K562 (cell line): Measurements from ENCODE around the gene SPDYE1. TPM values are rescaled to one million over a fixed set of nuclear protein-coding genes. Genes with fewer than 3 reads are reported as not detected.

ENCODE experiments used
- ADNP ChIP-seq: fragments of 200-800 bp; sonication (Bioruptor generic); IDR thresholded peaks from 2 replicates; pipeline ENCODE4 v1.6.1; 2016; ENCODE audit warnings: missing genetic modification characterization, missing compliant biosample characterization
- ASH1L ChIP-seq: fragments of 450-650 bp; IDR thresholded peaks from 2 replicates; pipeline ENCODE4 v1.6.1; 2018; ENCODE audit warnings: borderline replicate concordance, mild to moderate bottlenecking, low read depth; ENCODE audit not compliant: partially characterized antibody
- CBFB ChIP-seq: sonication (generic); formaldehyde crosslinking; IDR thresholded peaks from 2 replicates; pipeline ENCODE4 v1.4.0; 2020; ENCODE audit warnings: mild to moderate bottlenecking, missing genetic modification reagents
- CBX3 ChIP-seq, 2 experiments: IDR thresholded peaks; 1 replicate in 1 of 2; 2 replicates in 1 of 2; pipeline ENCODE4 v1.6.1; 2012; ENCODE audit warnings: inconsistent platforms in 2 of 2, low read length in 2 of 2, borderline replicate concordance in 1 of 2, control low read depth in 1 of 2
- FOXK2 ChIP-seq, 2 experiments: fragments of 450-650 bp; IDR thresholded peaks in 1 of 2; conservative IDR thresholded peaks in 1 of 2; 2 replicates each; pipeline ENCODE4 v1.6.1; 2016; ENCODE audit warnings: low read depth in 2 of 2, mild to moderate bottlenecking in 1 of 2
- JUN ChIP-seq, 2 experiments: sonication (generic) in 1 of 2; formaldehyde crosslinking in 1 of 2; IDR thresholded peaks; 2 replicates each; pipeline versions ENCODE4 v1.6.1 to v1.8.0; 2012 to 2022; ENCODE audit warnings: borderline replicate concordance in 2 of 2, mild to moderate bottlenecking in 2 of 2, improper control_type of control experiment in 1 of 2, low read depth in 1 of 2, low read length in 1 of 2, missing genetic modification reagents in 1 of 2
- POLR2A ChIP-seq: fragments of 450-650 bp; conservative IDR thresholded peaks from 2 replicates; pipeline ENCODE4 v1.6.1; 2016
- POLR2B ChIP-seq: fragments of 450-650 bp; IDR thresholded peaks from 2 replicates; pipeline ENCODE4 v1.6.1; 2018; ENCODE audit warnings: low read depth; ENCODE audit not compliant: partially characterized antibody
- ZNF584 ChIP-seq: fragments of 200-800 bp; sonication (Bioruptor generic); IDR thresholded peaks from 2 replicates; pipeline ENCODE4 v1.6.1; 2016; ENCODE audit warnings: low read depth, mild to moderate bottlenecking, missing genetic modification characterization, missing compliant biosample characterization
- polyA plus RNA-seq, 8 experiments: library from polyadenylated mRNA; depleted of rRNA in 4 of 8; stranded (reverse) in 5 of 8; unstranded in 3 of 8; fragments of >200 nt; fragmentation: Nextera tagmentation in 2 of 8; fragmentation: Illumina TruSeq in 1 of 8; extraction: Ambion mirVana in 2 of 8; extraction: Trizol in 1 of 8; gene quantifications; 2 replicates each; pipeline versions ENCODE4 v1.2.1 to v1.2.3, GENCODE V29; 2011 to 2014; ENCODE audit warnings: inconsistent platforms in 1 of 8, missing spikeins in 1 of 8
- total RNA-seq, 7 experiments: library from RNA; depleted of rRNA in 6 of 7; stranded (reverse); fragments of >200 nt in 6 of 7; fragmentation: Illumina TruSeq in 2 of 7; extraction: Trizol in 2 of 7; gene quantifications; 2 replicates each; pipeline versions ENCODE4 v1.2.1 to v1.2.3, GENCODE V29; 2011 to 2021; ENCODE audit warnings: low replicate concordance in 1 of 7
- TF ChIP-seq, protein P1 (sequence below): fragments of 450-650 bp; formaldehyde crosslinking; IDR thresholded peaks from 2 replicates; pipeline ENCODE4 v1.4.0; 2020; ENCODE audit warnings: mild to moderate bottlenecking, moderate library complexity
- TF ChIP-seq, protein P2 (sequence below), 2 experiments: fragments of 450-650 bp in 1 of 2; sonication (generic) in 1 of 2; formaldehyde crosslinking in 1 of 2; IDR thresholded peaks; 2 replicates each; pipeline versions ENCODE4 v1.7.1 to v1.9.0; 2016 to 2022; ENCODE audit warnings: inconsistent platforms in 1 of 2, mild to moderate bottlenecking in 1 of 2, missing genetic modification reagents in 1 of 2
- TF ChIP-seq, protein P3 (sequence below), 3 experiments: IDR thresholded peaks in 2 of 3; conservative IDR thresholded peaks in 1 of 3; 2 replicates each; pipeline ENCODE4 v1.5.1; 2011 to 2012; ENCODE audit warnings: low read length in 3 of 3, mild to moderate bottlenecking in 3 of 3, control low read depth in 2 of 3, improper control_type of control experiment in 1 of 3, inconsistent platforms in 1 of 3, low read depth in 1 of 3, mixed read lengths in 1 of 3, moderate library complexity in 1 of 3; ENCODE audit not compliant: insufficient read depth in 2 of 3

Gene SPDYE1
- total and polyA plus RNA-seq, 9 of the 15 experiments (the other 6 are each of a cell fraction or from before 2014, with no cell fraction given) = 0.04 to 0.10 TPM; not detected in 7

DNA sequence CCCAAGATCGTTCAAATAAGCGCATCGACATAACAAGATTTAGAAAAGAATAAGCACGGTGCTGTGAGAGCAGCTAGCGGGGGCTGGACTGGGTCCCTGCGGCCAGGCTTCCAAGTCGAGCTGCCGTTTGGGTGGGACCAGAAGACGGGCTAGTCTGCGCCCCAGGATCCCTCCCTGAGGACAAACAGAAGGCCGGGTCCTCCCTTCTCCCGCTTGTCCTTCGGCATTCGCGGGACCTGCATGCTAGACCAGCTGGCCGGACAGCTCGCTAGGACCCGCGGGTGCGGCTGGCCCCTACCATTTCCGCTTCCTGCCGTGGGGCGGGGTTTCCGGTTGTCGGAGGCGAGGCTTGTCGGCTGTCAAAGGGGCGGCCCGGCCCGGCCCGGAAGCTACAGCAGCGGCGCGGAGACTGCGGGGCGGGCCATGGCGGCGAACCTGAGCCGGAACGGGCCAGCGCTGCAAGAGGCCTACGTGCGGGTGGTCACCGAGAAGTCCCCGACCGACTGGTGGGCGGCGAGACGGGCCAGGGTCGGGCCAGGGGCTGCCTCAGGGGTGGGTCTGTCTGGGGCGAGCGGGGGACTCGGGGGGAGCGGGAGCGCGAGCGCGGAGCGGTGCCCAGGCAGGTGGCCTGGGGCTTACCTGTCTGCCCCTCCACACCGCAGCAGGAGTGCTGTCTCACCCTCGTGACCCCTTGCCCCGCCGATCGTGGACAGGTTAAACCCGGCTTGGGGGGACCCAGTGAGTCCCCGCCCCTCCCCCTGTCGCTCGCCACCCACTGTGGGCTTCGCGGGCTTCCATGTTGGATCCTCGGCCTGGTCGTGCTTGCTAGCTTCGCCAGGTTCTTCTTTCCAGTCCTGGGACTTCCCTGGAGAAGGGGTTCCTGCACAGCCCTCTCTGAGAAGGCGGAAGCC lies 46.9 kb downstream of the SPDYE1 start, which contains the start of gene DBNL (continued):
- TF ChIP-seq, protein P1, sequence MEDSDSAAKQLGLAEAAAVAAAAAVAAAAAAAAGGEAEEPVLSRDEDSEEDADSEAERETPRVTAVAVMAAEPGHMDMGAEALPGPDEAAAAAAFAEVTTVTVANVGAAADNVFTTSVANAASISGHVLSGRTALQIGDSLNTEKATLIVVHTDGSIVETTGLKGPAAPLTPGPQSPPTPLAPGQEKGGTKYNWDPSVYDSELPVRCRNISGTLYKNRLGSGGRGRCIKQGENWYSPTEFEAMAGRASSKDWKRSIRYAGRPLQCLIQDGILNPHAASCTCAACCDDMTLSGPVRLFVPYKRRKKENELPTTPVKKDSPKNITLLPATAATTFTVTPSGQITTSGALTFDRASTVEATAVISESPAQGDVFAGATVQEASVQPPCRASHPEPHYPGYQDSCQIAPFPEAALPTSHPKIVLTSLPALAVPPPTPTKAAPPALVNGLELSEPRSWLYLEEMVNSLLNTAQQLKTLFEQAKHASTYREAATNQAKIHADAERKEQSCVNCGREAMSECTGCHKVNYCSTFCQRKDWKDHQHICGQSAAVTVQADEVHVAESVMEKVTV (CRISPR knock-in tag) = no peak
- TF ChIP-seq, protein P2, sequence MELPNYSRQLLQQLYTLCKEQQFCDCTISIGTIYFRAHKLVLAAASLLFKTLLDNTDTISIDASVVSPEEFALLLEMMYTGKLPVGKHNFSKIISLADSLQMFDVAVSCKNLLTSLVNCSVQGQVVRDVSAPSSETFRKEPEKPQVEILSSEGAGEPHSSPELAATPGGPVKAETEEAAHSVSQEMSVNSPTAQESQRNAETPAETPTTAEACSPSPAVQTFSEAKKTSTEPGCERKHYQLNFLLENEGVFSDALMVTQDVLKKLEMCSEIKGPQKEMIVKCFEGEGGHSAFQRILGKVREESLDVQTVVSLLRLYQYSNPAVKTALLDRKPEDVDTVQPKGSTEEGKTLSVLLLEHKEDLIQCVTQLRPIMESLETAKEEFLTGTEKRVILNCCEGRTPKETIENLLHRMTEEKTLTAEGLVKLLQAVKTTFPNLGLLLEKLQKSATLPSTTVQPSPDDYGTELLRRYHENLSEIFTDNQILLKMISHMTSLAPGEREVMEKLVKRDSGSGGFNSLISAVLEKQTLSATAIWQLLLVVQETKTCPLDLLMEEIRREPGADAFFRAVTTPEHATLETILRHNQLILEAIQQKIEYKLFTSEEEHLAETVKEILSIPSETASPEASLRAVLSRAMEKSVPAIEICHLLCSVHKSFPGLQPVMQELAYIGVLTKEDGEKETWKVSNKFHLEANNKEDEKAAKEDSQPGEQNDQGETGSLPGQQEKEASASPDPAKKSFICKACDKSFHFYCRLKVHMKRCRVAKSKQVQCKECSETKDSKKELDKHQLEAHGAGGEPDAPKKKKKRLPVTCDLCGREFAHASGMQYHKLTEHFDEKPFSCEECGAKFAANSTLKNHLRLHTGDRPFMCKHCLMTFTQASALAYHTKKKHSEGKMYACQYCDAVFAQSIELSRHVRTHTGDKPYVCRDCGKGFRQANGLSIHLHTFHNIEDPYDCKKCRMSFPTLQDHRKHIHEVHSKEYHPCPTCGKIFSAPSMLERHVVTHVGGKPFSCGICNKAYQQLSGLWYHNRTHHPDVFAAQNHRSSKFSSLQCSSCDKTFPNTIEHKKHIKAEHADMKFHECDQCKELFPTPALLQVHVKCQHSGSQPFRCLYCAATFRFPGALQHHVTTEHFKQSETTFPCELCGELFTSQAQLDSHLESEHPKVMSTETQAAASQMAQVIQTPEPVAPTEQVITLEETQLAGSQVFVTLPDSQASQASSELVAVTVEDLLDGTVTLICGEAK (IDR thresholded peaks at IDR 0.05) = peak; percentile 98
- TF ChIP-seq, protein P2 (CRISPR knock-in tag; IDR thresholded peaks at IDR 0.05) = no peak
- TF ChIP-seq ADNP (no peak), CBFB (CRISPR knock-in tag) (peak; percentile 65; the same call in 1 of the 2 replicates), FOXK2 (conservative IDR thresholded peaks at IDR 0.05 in 1 of 2, IDR thresholded peaks at IDR 0.05 in 1 of 2; ENCODE audit: low read depth in 2 of 2) (no peak), ZNF584 (CRISPR knock-in tag) (no peak), POLR2B (peak; percentile 91), JUN (IDR thresholded peaks at IDR 0.05; ENCODE audit: borderline replicate concordance, low read depth, low read length) (no peak), JUN (CRISPR knock-in tag; IDR thresholded peaks at IDR 0.05; ENCODE audit: borderline replicate concordance) (0 out of 2 replicates have a peak, but pooled peaks have one; percentile 22), CBX3 (IDR thresholded peaks at IDR 0.05; ENCODE audit: borderline replicate concordance in 1 of 2, low read length in 2 of 2) (peak in 1 of 2 experiments; percentile 63; a peak in 1 of 3 replicates), POLR2A (peak; percentile 96), ASH1L (no peak)
- TF ChIP-seq, protein P3, sequence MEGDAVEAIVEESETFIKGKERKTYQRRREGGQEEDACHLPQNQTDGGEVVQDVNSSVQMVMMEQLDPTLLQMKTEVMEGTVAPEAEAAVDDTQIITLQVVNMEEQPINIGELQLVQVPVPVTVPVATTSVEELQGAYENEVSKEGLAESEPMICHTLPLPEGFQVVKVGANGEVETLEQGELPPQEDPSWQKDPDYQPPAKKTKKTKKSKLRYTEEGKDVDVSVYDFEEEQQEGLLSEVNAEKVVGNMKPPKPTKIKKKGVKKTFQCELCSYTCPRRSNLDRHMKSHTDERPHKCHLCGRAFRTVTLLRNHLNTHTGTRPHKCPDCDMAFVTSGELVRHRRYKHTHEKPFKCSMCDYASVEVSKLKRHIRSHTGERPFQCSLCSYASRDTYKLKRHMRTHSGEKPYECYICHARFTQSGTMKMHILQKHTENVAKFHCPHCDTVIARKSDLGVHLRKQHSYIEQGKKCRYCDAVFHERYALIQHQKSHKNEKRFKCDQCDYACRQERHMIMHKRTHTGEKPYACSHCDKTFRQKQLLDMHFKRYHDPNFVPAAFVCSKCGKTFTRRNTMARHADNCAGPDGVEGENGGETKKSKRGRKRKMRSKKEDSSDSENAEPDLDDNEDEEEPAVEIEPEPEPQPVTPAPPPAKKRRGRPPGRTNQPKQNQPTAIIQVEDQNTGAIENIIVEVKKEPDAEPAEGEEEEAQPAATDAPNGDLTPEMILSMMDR (IDR thresholded peaks at IDR 0.05 in 2 of 3, conservative IDR thresholded peaks at IDR 0.05 in 1 of 3; ENCODE audit: insufficient read depth in 2 of 3, low read depth in 1 of 3, low read length in 3 of 3) = no peak; a peak in 2 of 6 replicates
